Renal cortex interstitium (tissue), 11 donors: ENCODE results near the gene RAB8B. TPM values are rescaled to one million over a fixed set of nuclear protein-coding genes. Genes with fewer than 3 reads are reported as not detected.
"Not testable (repeated sequence)": the region's sequence is repeated elsewhere in the genome, so short reads cannot be mapped to it uniquely, and the experiment has no call there.

Experiments used
- DNase-seq, 11 donors: peaks; one replicate each; pipeline ENCODE4 v3.0.0-alpha.2; 2013; ENCODE audit warnings: low read depth in 9 of 11, low spot score in 4 of 11; ENCODE audit errors: extremely low read depth in 1 of 11
- polyA plus RNA-seq, 3 donors: library from polyadenylated mRNA; unstranded; fragments of 120-200 nt; gene quantifications; one replicate each; pipeline ENCODE4 v1.2.1, GENCODE V29; 2013; ENCODE audit not compliant: insufficient read length in 3 of 3

The RAB8B gene
- polyA plus RNA-seq, 3 donors: 29.2 to 31.4 (median 29.8) TPM

DNA sequence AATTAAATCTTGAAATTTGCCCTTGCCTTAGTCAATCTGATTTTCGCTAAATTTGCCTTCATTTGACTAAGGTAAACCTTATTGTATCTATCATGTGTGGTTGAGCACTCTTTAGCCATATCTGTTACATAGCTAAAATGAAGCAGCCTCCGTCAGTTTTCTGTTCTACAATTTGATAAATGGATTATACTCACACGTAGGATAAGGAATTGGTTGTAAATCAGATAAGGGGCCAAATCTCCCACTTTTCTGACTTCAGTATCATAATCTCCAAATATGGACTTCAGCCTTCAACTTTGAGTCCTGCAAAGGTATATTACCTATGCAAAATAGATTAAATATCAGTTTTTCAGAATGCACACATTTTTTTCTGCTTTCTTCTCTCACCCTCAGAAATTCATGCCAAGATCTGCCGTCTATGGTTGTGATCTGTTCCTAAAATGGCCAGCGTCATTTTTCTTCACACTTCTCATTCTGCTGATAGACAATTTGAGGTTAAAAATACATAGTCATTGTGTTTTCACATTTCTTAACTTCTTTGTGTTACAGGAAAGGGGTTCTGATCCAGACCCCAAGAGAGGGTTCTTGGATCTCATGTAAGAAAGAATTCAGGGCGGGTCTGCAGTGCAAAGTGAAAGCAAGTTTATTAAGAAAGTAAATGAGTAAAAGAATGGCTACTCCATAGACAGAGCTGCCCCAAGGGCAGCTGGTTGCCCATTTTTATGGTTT lies 36.9 kb downstream of the RAB8B start:
- no peak for DNase-seq

DNA sequence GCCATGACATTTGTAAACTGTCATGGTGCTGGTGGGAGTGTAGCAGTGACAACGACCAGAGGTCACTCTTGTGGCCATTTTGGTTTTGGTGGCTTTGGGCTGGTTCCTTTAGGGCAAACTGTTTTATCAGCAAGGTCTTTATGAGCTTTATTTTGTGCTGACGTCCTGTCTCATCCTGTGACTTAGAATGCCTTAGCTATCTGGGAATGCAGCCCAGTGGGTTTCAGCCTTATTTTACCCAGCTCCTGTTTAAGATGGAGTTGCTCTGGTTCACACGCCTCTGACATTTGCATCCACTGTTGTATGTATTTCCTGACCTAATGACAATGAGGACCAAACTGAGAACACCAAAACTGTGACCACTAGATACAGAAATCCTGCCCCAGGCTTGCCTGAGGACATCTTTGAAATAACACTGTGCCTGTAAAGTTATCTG lies 37.6 kb downstream of the RAB8B start:
- no peak for DNase-seq

GRCh38 chr15:63227689-63228088 lies 38.3 kb downstream of the RAB8B start:
- no peak for DNase-seq

- DNase-seq: no peak
These were observed 41.8 kb downstream of the RAB8B start for GRCh38 chr15:63231206-63231605.

GRCh38 chr15:63231706-63232105 lies 42.3 kb downstream of the RAB8B start:
- DNase-seq: no peak

GRCh38 chr15:63232405-63232804 lies 43.0 kb downstream of the RAB8B start:
- no peak for DNase-seq

- no peak for DNase-seq
These were observed 43.5 kb downstream of the RAB8B start for GRCh38 chr15:63232943-63233342.

DNA sequence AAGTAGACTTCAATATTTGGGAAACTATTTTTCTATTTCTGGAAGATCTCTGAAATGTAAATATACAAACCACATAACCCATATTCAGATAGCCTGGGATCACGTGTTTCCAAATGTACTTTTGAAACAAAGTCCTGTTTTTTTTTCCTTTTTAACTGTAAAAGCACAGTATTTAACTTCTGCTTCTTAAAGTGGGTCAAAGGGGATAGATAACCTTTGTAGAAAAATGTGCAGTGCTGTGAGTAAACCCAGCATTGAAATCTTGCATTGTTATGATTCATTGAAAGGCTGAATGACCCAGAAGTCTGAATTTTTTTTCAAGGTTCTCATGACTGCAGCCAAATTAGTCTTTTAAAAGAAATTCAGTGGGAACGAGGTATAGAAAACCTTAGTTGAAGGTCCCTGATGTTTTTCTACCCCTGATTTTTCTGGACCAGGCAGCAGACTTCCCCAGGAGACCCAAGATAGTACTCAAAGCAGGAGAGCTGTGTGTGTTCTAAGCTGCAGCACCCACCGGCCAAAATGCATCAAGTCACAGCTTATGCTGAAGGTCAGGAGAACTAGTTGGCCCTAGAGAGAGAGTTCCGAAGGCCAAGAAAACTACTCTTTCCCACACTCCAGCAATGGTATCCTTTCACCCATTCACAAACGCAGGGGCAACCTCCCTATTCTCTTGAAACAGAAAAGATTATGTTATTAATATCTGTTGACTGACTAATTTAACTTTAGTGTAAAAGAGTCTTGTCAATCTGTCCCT lies 44.4 kb downstream of the RAB8B start:
- DNase-seq: no peak

DNA sequence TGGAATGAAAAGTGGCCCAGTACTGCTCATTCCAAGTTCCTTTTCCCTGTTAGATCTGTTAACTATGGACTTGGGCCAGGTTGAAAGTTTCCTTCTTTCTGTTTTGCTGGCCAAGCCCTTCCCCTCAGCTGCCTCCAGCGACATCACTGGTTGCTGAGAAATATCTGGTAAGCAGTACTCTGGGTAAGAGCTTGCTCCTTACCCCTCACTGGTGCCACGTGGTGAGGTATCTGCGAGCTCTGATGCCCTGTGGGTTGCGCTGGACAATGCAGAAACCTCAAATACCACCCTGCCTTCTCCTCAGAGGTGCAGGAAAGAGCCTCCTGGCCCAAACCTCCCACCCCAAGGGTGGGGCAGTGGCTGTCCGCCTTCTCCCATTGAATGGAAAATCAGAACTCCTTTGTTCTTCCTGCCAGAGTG lies 45.1 kb downstream of the RAB8B start:
- no peak for DNase-seq

- DNase-seq: no peak
These were observed 46.9 kb downstream of the RAB8B start for GRCh38 chr15:63236272-63236671.

DNA sequence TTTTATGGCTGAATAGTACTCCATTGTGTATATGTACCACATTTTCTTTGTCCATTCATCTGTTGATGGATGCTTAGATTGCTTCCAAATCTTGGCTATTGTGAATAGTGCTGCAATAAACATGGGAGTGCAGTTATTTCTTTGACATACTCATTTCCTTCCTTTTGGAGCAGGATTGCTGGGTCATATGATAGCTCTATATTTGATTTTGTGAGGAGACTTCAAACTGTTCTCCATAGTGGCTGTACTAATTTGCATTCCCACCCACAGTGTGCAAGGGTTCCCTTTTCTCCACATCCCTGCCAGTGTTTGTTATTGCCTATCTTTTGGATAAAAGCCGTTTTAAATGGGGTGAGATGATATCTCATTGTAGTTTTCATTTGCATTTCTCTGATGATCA lies 47.7 kb downstream of the RAB8B start:
- DNase-seq: not testable (repeated sequence)

DNA sequence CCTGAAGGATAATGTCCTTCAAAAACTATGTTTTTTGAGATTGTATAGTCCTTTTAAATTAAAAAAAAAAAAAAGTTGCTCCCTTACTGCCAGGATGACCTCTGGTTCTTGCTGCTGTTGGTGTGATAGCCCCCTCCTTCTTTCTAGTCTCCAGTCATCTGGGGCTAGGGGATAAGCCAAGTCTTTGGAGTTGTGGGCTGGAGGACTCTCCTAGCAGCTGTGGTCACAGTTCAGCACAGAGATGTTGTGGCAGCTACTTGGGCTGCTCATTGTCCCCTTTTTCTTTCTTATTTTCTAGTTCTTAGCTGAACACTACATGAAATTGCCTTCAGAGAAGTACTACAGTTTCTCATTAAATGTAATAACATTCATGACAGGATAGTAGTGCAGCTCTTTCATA lies 48.8 kb downstream of the RAB8B start:
- DNase-seq: no peak

- no peak for DNase-seq
These were observed 49.4 kb downstream of the RAB8B start for GRCh38 chr15:63238796-63239195.

DNA sequence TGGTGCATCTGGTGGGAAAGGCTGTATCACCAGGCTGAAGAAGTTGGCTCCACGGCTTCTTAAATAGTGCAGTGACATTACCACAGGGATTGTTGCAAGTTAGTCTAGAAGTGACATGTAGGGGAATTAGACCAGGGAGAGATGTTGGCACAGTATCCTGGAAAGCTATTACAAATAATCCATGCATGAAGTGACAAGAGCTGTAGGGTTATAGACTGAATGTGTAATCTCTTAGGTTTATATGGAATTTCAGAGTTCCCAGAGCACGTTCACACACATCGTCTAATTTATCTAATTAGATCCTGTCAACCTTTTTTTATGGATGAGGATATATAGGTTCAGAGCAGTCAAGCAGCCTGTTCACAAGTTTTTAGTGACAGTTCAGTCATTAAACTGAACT lies 50.7 kb downstream of the RAB8B start:
- no peak for DNase-seq

DNA sequence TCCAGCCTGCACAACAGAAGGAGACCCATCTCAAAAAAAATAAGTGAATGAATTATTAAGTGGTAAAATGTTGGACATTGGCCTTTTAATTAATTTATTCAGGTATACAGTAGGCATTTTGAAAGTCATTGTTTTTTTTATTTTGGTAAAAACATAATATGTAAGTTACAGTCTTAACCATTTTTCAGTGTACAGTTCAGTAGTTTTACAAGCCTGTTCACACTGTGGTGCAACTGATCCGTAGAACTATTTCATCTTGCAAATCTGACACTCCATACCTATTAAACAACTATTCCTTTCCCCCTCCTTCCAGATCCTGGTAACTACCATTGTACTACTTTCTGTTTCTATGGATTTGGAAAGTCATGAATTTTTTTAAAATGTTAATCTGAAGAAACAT lies 51.9 kb downstream of the RAB8B start:
- DNase-seq: no peak

DNA sequence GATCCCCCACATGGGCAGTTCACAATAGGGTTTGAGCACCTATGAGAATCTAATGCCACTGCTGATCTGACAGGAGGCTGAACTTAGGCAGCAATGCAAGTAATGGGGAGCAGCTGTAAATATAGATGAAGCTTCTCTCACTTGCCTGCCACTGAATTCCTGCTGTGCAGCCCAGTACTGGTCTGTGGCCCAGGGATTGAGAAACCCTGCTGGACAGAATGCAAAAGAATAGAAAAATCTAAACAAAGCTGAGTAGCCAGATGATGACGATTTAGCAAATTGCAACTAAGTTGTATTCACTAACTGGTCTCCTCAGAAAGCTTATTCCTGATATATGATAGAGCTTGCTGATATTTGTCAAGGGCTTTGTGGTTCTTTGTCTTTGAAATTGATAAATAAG lies 53.7 kb downstream of the RAB8B start:
- DNase-seq: no peak

DNA sequence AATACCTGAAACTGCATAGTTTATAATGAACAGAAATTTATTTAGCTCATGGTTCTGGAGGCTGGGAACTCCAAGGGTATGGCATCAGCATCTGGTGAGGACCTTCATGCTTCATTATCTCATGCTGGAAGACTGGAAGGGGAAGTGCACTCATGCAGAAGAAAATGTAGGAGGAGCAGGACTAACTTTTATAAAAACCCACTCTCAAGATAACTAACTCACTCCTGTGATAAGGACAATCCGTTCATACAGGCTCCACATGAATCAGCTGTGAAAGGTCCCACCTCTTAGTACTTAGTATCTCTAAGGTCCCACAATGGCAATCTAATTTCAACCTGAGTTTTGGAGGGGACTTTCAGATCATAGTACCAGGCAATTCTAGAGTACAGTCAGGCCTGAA lies 54.4 kb downstream of the RAB8B start:
- DNase-seq: no peak

DNA sequence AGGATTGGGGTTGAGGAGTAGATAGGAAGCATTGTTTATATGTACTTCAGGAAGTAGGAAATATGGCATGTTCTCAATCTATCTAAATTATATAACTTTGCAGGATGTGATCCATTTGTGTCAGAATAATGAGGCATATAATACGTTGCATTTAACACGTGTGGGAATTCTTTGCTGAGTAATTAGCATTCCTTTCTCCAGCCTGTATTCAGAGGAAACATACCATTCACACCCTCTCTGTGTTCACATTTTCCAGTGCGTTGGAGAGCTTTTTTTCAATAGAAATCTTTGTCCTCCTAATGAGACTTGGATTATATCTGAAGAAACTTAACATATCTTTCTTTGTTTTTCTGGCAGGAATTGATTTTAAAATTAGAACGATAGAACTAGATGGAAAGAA lies 55.0 kb downstream of the RAB8B start:
- no peak for DNase-seq

DNA sequence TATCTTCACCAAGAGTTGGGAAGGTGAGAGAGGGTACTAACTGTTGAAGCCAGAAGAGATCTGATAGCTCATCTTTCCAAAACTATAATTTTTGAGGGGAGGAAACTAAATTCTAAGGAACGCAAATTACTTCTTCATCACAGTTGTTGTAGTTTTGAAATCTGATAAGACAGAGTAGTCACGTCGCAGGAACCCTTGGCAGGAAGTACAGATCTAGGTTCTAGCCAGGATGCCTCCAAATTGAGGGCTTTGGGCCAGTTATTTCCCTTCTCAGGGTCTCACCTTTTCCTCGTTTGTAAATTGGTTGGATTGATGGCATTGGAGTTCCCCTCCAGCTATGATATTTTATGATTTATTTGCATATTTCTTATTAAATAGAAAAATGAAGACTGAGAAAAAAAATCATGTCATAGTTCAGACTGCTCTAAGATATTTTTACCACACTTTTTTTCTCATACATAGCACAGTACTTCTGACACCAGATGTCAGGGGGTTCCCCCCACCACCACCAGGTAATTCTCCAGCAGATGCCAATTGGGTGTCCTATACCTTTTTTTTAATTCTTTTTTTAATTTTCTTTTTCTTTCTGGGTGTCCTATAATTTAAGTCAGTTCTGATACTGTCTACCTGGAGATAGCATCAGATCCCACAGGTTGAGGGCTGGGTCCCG lies 55.7 kb downstream of the RAB8B start:
- DNase-seq: no peak
